Ovary (tissue), 9 donors: Measurements from ENCODE around the gene KPNA6. TPM values are rescaled to one million over a fixed set of nuclear protein-coding genes. Genes with fewer than 3 reads are reported as not detected.

ENCODE experiments used
- DNase-seq, 5 donors: peaks; one replicate each; pipeline ENCODE4 v3.0.0-alpha.2; 2019 to 2020
- H3K27ac ChIP-seq, 2 donors: fragments of 200-600 bp; one replicate each; pipeline versions ENCODE4 v1.5.1 to v1.8.0; 2019 to 2022
- H3K27me3 ChIP-seq: fragments of 200-600 bp; one replicate; pipeline ENCODE4 v1.8.0; 2022
- H3K36me3 ChIP-seq: fragments of 200-600 bp; sonication (generic); one replicate; pipeline ENCODE4 v1.5.1; 2019
- H3K4me1 ChIP-seq: one replicate; pipeline ENCODE4 v1.8.1; 2013; ENCODE audit warnings: mild to moderate bottlenecking, moderate library complexity; ENCODE audit not compliant: insufficient read depth
- H3K4me3 ChIP-seq: fragments of 200-600 bp; sonication (generic); one replicate; pipeline ENCODE4 v1.5.1; 2017
- H3K9me3 ChIP-seq, 2 donors: fragments of 200-600 bp in 1 of 2; sonication (generic) in 1 of 2; one replicate each; pipeline versions ENCODE4 v1.5.1 to v1.8.1; 2013 to 2019; ENCODE audit warnings: mild to moderate bottlenecking in 1 of 2, moderate library complexity in 1 of 2
- EP300 ChIP-seq: sonication (generic); formaldehyde crosslinking; IDR thresholded peaks from one replicate; pipeline ENCODE4 v1.6.1; 2017; ENCODE audit warnings: antibody characterized with exemption
- POLR2A ChIP-seq: fragments of 450-650 bp; IDR thresholded peaks from one replicate; pipeline ENCODE4 v1.6.1; 2017; ENCODE audit warnings: antibody characterized with exemption, mild to moderate bottlenecking, moderate library complexity
- WGBS, 3 donors: extraction: QIAGEN DNeasy Blood & Tissue Kit in 1 of 3; methylation state at CpG; one replicate each; pipeline versions ENCODE4 v1.1.5 to v1.1.7; 2013 to 2017; 5-methylcytosine and 5-hydroxymethylcytosine counted together
- intact Hi-C, 4 donors: fragments of 100-400 bp; cut with DNase I; formaldehyde crosslinking; loops; one replicate each; pipeline versions ENCODE4 v1.11.0 to v1.15.1; 2022 to 2023
- polyA plus RNA-seq, 2 donors: library from polyadenylated mRNA; stranded (reverse); fragments of 200-250 nt in 1 of 2; fragments of 350-450 nt in 1 of 2; fragmentation: Illumina TruSeq in 1 of 2; extraction: RNeasy Lipid Tissue Mini Kit (QIAGEN cat#74804) in 1 of 2; gene quantifications; one replicate each; pipeline ENCODE4 v1.2.3, GENCODE V29; 2013 to 2014
- total RNA-seq, 7 donors: library from RNA; depleted of rRNA in 2 of 7; stranded (reverse); fragments of >200 nt in 2 of 7; fragmentation: NEBNext Ultra II Directional in 3 of 7; extraction: Animal tissue kit (Norgen Biotek cat#: 25700) in 3 of 7; gene quantifications; one replicate each; pipeline versions ENCODE4 v1.1.0 to v1.2.4, GENCODE V29; 2016 to 2023
- TF ChIP-seq, protein P1 (sequence below), 3 donors: fragments of 450-650 bp in 2 of 3; fragments of 200-600 bp in 1 of 3; IDR thresholded peaks; one replicate each; pipeline versions ENCODE4 v1.5.1 to v1.8.0; 2016 to 2022; ENCODE audit warnings: antibody characterized with exemption in 3 of 3, mild to moderate bottlenecking in 1 of 3
- donor health status: DM: no; HTN: no; CAD: no; lungs with moderate emphysema.
- donor health status: DM: no; HTN: no; CAD: no.
- donor health status: Bipolar disorder and iron deficiency.
- donor health status: DM: yes; HTN: yes; CAD: no.
- donor health status: DM: no; HTN: no; CAD: no.
- donor health status: DM: yes; HTN: yes; CAD: no.

KPNA6 gene
- total and polyA plus RNA-seq, 9 donors = 9.3 to 57.7 (median 45.7) TPM

DNA sequence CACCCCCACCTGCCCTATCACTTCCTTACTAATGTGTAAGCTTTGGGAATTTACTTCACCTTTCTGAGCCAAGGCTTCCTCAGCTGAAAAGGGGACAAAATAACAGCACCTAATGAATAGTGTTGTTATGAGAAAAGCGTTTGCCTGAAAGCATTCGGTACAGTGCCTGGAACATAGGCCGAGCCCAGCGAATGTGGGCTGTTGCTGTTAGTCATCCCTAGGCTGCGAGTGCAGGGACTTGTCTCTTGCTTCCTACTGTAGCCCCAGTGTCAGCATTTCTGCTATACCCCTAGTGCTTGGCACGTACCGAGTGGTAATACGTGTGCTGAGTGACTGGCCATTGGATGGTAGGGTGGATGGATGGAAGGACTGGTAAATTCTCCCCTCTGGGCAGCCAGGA is 16.7 kb upstream of the KPNA6 start:
- H3K27ac ChIP-seq = no peak overlapping the region
- intact Hi-C loops = no loop called here
- no peaks in the 10 kb centered on the region for H3K27me3 ChIP-seq
- H3K4me3 ChIP-seq = no peak overlapping the region
- no peak for TF ChIP-seq POLR2A
- TF ChIP-seq, protein P1, sequence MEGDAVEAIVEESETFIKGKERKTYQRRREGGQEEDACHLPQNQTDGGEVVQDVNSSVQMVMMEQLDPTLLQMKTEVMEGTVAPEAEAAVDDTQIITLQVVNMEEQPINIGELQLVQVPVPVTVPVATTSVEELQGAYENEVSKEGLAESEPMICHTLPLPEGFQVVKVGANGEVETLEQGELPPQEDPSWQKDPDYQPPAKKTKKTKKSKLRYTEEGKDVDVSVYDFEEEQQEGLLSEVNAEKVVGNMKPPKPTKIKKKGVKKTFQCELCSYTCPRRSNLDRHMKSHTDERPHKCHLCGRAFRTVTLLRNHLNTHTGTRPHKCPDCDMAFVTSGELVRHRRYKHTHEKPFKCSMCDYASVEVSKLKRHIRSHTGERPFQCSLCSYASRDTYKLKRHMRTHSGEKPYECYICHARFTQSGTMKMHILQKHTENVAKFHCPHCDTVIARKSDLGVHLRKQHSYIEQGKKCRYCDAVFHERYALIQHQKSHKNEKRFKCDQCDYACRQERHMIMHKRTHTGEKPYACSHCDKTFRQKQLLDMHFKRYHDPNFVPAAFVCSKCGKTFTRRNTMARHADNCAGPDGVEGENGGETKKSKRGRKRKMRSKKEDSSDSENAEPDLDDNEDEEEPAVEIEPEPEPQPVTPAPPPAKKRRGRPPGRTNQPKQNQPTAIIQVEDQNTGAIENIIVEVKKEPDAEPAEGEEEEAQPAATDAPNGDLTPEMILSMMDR (IDR thresholded peaks at IDR 0.05) = no peak
- TF ChIP-seq EP300 = no peak
- H3K36me3 ChIP-seq = no peaks in the 10 kb centered on the region
- no peaks in the 10 kb centered on the region for H3K9me3 ChIP-seq
- WGBS, 3 donors = 95 to 97% (median 95%) methylated on average over 8 of the region's 8 CpGs
- no peaks in the 10 kb centered on the region for H3K4me1 ChIP-seq
- no peak for DNase-seq

DNA sequence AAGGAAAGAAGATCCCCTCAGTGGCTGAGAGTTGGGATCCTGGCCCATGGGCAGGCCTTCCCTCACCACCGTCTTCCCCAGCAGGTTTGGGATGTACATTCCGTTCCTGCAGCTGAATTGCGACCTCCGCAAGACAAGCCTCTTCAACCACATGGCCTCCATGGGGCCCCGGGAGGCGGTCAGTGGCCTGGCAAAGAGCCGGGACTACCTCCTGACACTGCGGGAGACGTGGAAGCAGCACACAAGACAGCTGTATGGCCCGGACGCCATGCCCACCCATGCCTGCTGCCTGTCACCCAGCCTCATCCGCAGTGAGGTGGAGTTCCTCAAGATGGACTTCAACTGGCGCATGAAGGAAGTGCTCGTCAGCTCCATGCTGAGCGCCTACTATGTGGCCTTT is 16.3 kb upstream of the KPNA6 start:
- no peak overlapping the region for H3K4me3 ChIP-seq
- TF ChIP-seq EP300 = no peak
- no peak for TF ChIP-seq POLR2A
- TF ChIP-seq, protein P1 (IDR thresholded peaks at IDR 0.05) = no peak
- H3K27me3 ChIP-seq = no peaks in the 10 kb centered on the region
- 85 to 89% (median 87%) methylated on average over 13 to 15 of the region's 15 CpGs for WGBS, 3 donors
- H3K4me1 ChIP-seq = no peaks in the 10 kb centered on the region
- no peak for DNase-seq
- H3K9me3 ChIP-seq = no peaks in the 10 kb centered on the region
- H3K36me3 ChIP-seq = no peaks in the 10 kb centered on the region
- H3K27ac ChIP-seq = no peak overlapping the region
- intact Hi-C loops = no loop called here

DNA sequence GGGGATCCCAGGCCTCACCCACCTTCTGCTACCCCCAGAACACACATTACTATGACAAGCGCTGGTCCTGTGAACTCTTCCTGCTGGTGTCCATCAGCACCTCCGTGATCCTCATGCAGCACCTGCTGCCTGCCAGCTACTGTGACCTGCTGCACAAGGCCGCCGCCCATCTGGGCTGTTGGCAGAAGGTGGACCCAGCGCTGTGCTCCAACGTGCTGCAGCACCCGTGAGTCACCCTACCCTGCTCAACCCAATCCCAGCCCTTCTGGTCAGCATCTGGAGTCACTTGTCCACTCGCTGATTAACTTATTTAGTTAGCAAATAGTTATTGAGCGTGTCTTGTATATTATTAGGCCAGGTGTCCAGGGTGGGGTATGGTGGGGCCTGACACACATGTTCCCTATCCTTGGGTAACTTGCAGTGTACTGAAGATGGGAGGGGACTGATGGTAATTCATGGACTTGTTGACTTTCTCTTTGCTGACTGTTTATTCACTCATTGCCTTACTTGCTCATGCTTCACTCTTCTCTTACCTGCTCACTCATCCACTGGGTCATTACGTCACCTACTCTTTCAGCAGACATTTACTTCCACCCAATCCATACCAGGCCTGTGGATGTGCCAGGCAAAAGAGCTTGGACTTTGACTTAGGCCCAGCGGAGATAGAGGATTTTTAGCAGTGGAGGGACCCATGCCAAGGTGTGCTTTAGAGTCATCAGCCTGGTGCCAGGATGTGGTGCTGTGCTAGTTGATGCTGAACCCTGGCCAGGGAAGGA is 12.9 kb upstream of the KPNA6 start:
- Histone ChIP-seq H3K27ac (no peak overlapping the region), H3K9me3 (no peaks in the 10 kb centered on the region), H3K4me3 (no peak overlapping the region), H3K4me1 (no peaks in the 10 kb centered on the region), H3K36me3 (no peaks in the 10 kb centered on the region), H3K27me3 (no peaks in the 10 kb centered on the region)
- TF ChIP-seq POLR2A (no peak), EP300 (no peak)
- TF ChIP-seq, protein P1 (IDR thresholded peaks at IDR 0.05) = no peak
- WGBS, 3 donors = 89 to 97% (median 90%) methylated on average over 11 of the region's 11 CpGs
- DNase-seq = no peak
- intact Hi-C loops = no loop called here

DNA sequence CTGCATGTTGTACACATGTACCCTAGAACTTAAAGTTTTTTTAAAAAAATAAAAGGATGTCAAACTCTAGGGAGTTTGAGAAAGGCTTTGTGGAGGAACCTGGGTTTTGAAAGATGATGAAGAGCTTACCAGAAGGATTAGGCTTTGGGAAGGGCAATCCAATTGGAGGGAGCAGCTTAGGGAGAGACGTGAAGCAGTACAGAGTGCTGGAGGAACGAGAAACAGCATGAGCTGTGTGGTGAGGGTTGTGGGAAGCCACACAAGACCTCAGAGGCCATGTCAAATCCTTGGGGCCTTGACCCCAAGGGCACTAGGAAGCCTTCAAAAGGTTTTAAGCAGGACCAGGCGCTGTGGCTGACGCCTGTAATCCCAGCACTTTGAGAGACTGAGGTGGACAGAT is 8.4 kb upstream of the KPNA6 start:
- Histone ChIP-seq H3K4me1 (no peaks in the 10 kb centered on the region), H3K27me3 (no peaks in the 10 kb centered on the region), H3K27ac (no peak overlapping the region), H3K9me3 (no peaks in the 10 kb centered on the region), H3K4me3 (no peak overlapping the region), H3K36me3 (no peaks in the 10 kb centered on the region)
- WGBS, 3 donors = 91% methylated on average over 4 of the region's 4 CpGs
- TF ChIP-seq EP300 (no peak), POLR2A (no peak)
- TF ChIP-seq, protein P1 (IDR thresholded peaks at IDR 0.05) = no peak
- intact Hi-C loops = no loop called here
- no peak for DNase-seq
